Trophoblast cell (in vitro differentiated cells and primary cell): ENCODE measurements around the gene B4GALNT4.
"Not testable (repeated sequence)": the region's sequence is repeated elsewhere in the genome, so short reads cannot be mapped to it uniquely, and the experiment has no call there.

Experiments used
- DNase-seq, 2 donors: peaks; one replicate each; pipeline ENCODE4 v3.0.0-alpha.2; 2016
- H2AFZ ChIP-seq: 2 replicates; pipeline ENCODE4 v1.6.1; 2013; ENCODE audit warnings: low read length, moderate library complexity, mild to moderate bottlenecking; ENCODE audit not compliant: insufficient read depth, poor library complexity
- H2AK5ac ChIP-seq: 2 replicates; pipeline ENCODE4 v1.6.1; 2013; ENCODE audit warnings: mild to moderate bottlenecking, low read length
- H2BK120ac ChIP-seq: 2 replicates; pipeline ENCODE4 v1.6.1; 2013; ENCODE audit warnings: low read length, mild to moderate bottlenecking, moderate library complexity; ENCODE audit not compliant: insufficient read depth, poor library complexity
- H2BK12ac ChIP-seq: 2 replicates; pipeline ENCODE4 v1.6.1; 2013; ENCODE audit warnings: mild to moderate bottlenecking, low read length, moderate library complexity
- H2BK5ac ChIP-seq: 2 replicates; pipeline ENCODE4 v1.6.1; 2013; ENCODE audit warnings: low read length, low read depth, moderate library complexity, mild to moderate bottlenecking; ENCODE audit not compliant: poor library complexity
- H3K14ac ChIP-seq: 2 replicates; pipeline ENCODE4 v1.6.1; 2013; ENCODE audit warnings: mild to moderate bottlenecking, low read length
- H3K18ac ChIP-seq: 2 replicates; pipeline ENCODE4 v1.6.1; 2013; ENCODE audit warnings: mild to moderate bottlenecking, low read length
- H3K23ac ChIP-seq: 2 replicates; pipeline ENCODE4 v1.6.1; 2013; ENCODE audit warnings: low read length
- H3K27ac ChIP-seq: 2 replicates; pipeline ENCODE4 v1.5.1; 2013; ENCODE audit warnings: low read depth, mild to moderate bottlenecking, inconsistent platforms, low read length, moderate library complexity
- H3K27me3 ChIP-seq: 2 replicates; pipeline ENCODE4 v1.6.1; 2013; ENCODE audit warnings: inconsistent platforms, mild to moderate bottlenecking, low read length, moderate library complexity; ENCODE audit not compliant: insufficient read depth
- H3K36me3 ChIP-seq, 2 experiments: 1 replicate in 1 of 2; 2 replicates in 1 of 2; pipeline ENCODE4 v1.6.1; 2013; ENCODE audit warnings: low read length in 2 of 2, mild to moderate bottlenecking in 2 of 2, moderate library complexity in 1 of 2; ENCODE audit not compliant: insufficient read depth in 2 of 2, control insufficient read depth in 1 of 2
- H3K4ac ChIP-seq: 2 replicates; pipeline ENCODE4 v1.6.1; 2013; ENCODE audit warnings: low read depth, mild to moderate bottlenecking, low read length, moderate library complexity
- H3K4me1 ChIP-seq, 2 experiments: 1 replicate in 1 of 2; 2 replicates in 1 of 2; pipeline ENCODE4 v1.6.1; 2013; ENCODE audit warnings: low read length in 2 of 2, mild to moderate bottlenecking in 2 of 2, moderate library complexity in 1 of 2; ENCODE audit not compliant: insufficient read depth in 2 of 2, control insufficient read depth in 1 of 2
- H3K4me2 ChIP-seq: 2 replicates; pipeline ENCODE4 v1.6.1; 2013; ENCODE audit warnings: inconsistent platforms, mild to moderate bottlenecking, low read length, moderate library complexity
- H3K4me3 ChIP-seq: 2 replicates; pipeline ENCODE4 v1.5.1; 2013; ENCODE audit warnings: mild to moderate bottlenecking, low read depth, low read length, inconsistent platforms
- H3K79me1 ChIP-seq: one replicate; pipeline ENCODE4 v1.6.1; 2013; ENCODE audit warnings: low read length
- H3K79me2 ChIP-seq: 2 replicates; pipeline ENCODE4 v1.6.1; 2013; ENCODE audit warnings: low read length, mild to moderate bottlenecking; ENCODE audit not compliant: control insufficient read depth, insufficient read depth, poor library complexity
- H3K9ac ChIP-seq: 2 replicates; pipeline ENCODE4 v1.6.1; 2013; ENCODE audit warnings: mild to moderate bottlenecking, low read length
- H3K9me3 ChIP-seq: 2 replicates; pipeline ENCODE4 v1.6.1; 2013; ENCODE audit warnings: low read depth, mild to moderate bottlenecking, control low read depth, inconsistent platforms, low read length; ENCODE audit not compliant: insufficient read depth
- H4K12ac ChIP-seq: 2 replicates; pipeline ENCODE4 v1.6.1; 2013; ENCODE audit warnings: low read depth, mild to moderate bottlenecking, low read length, moderate library complexity
- H4K8ac ChIP-seq: 2 replicates; pipeline ENCODE4 v1.6.1; 2013; ENCODE audit warnings: low read depth, mild to moderate bottlenecking, low read length, moderate library complexity
- H4K91ac ChIP-seq: one replicate; pipeline ENCODE4 v1.6.1; 2013; ENCODE audit warnings: low read depth, mild to moderate bottlenecking, low read length, moderate library complexity
- WGBS: extraction: QIAGEN DNeasy Blood & Tissue Kit; methylation state at CpG from one replicate; pipeline ENCODE4 v1.1.7; 2013; ENCODE audit warnings: missing lambda C conversion rate; ENCODE audit not compliant: insufficient read length, insufficient coverage; ENCODE audit errors: extremely low coverage; 5-methylcytosine and 5-hydroxymethylcytosine counted together

The B4GALNT4 gene

GRCh38 chr11:346529-346928 lies 22.8 kb upstream of the B4GALNT4 start:
- no peak overlapping the region for H2AFZ ChIP-seq
- peaks cover 0 to 11% of the 10 kb centered on the region in 2 experiments for H3K4me1 ChIP-seq
- no peak overlapping the region for H3K18ac ChIP-seq
- H3K79me1 ChIP-seq = no peaks in the 10 kb centered on the region
- no peak overlapping the region for H2BK120ac ChIP-seq
- H3K4me2 ChIP-seq = no peak overlapping the region
- no peak overlapping the region for H2BK5ac ChIP-seq
- H2BK12ac ChIP-seq = no peak overlapping the region
- no peak overlapping the region for H3K9ac ChIP-seq
- no peak for DNase-seq
- no CpG with 5 or more reads among the region's 3 CpGs for WGBS
- H3K14ac ChIP-seq = no peak overlapping the region
- H4K8ac ChIP-seq = no peak overlapping the region
- H4K12ac ChIP-seq = no peak overlapping the region
- H3K27ac ChIP-seq = no peak overlapping the region
- no peak overlapping the region for H3K23ac ChIP-seq
- no peak overlapping the region for H3K4me3 ChIP-seq
- no peak overlapping the region for H4K91ac ChIP-seq
- H2AK5ac ChIP-seq = no peak overlapping the region
- no peaks in the 10 kb centered on the region for H3K79me2 ChIP-seq
- no peak overlapping the region for H3K4ac ChIP-seq
- H3K36me3 ChIP-seq = no peaks in the 10 kb centered on the region
- no peaks in the 10 kb centered on the region for H3K27me3 ChIP-seq
- H3K9me3 ChIP-seq = no peaks in the 10 kb centered on the region

- H3K79me1 ChIP-seq = not testable (repeated sequence)
- peak overlapping the region; percentile 54 for H3K4me3 ChIP-seq
Measured at GRCh38 chr11:349270-349954, 19.9 kb upstream of the B4GALNT4 start.

GRCh38 chr11:350033-350722 lies 19.1 kb upstream of the B4GALNT4 start:
- not testable (repeated sequence) for H2BK120ac ChIP-seq, H3K27me3 ChIP-seq, H3K23ac ChIP-seq, H4K91ac ChIP-seq, H2AFZ ChIP-seq, H4K12ac ChIP-seq, H2BK5ac ChIP-seq, H4K8ac ChIP-seq, H3K27ac ChIP-seq, H3K18ac ChIP-seq, H3K79me1 ChIP-seq, H2AK5ac ChIP-seq, H3K4ac ChIP-seq, H3K79me2 ChIP-seq, H3K36me3 ChIP-seq, H2BK12ac ChIP-seq, H3K9me3 ChIP-seq, H3K9ac ChIP-seq, H3K14ac ChIP-seq, H3K4me2 ChIP-seq, DNase-seq
- Histone ChIP-seq H3K4me3 (peak overlapping the region; percentile 54), H3K4me1 (peaks cover 1 to 10% of the 10 kb centered on the region in 2 experiments)
- WGBS = no CpG with 5 or more reads among the region's 16 CpGs

More at GRCh38 chr11:349270-349954, 19.9 kb upstream of the B4GALNT4 start:
- not testable (repeated sequence) for H3K27me3 ChIP-seq, H3K79me2 ChIP-seq, H3K23ac ChIP-seq, H3K4ac ChIP-seq, H4K91ac ChIP-seq, H3K36me3 ChIP-seq, DNase-seq, H2BK120ac ChIP-seq, H2AFZ ChIP-seq, H3K18ac ChIP-seq, H2AK5ac ChIP-seq, H3K4me1 ChIP-seq, H3K9me3 ChIP-seq, H3K9ac ChIP-seq, H2BK12ac ChIP-seq, H4K12ac ChIP-seq, H3K27ac ChIP-seq, H4K8ac ChIP-seq, H2BK5ac ChIP-seq, H3K14ac ChIP-seq, H3K4me2 ChIP-seq
- no CpG with 5 or more reads among the region's 8 CpGs for WGBS

GRCh38 chr11:350723-351255 lies 18.5 kb upstream of the B4GALNT4 start:
- no peak overlapping the region for H3K14ac ChIP-seq
- peak; percentile 18 to 50 for DNase-seq
- peaks cover 7 to 16% of the 10 kb centered on the region in 2 experiments for H3K4me1 ChIP-seq
- no peak overlapping the region for H3K27ac ChIP-seq
- H3K79me1 ChIP-seq = peaks cover 7% of the 10 kb centered on the region
- H3K9me3 ChIP-seq = peaks cover 2% of the 10 kb centered on the region
- no peak overlapping the region for H3K4ac ChIP-seq
- no peaks in the 10 kb centered on the region for H3K27me3 ChIP-seq
- no peaks in the 10 kb centered on the region for H3K36me3 ChIP-seq
- WGBS = no CpG with 5 or more reads among the region's 18 CpGs
- no peak overlapping the region for H3K4me3 ChIP-seq
- H4K91ac ChIP-seq = no peak overlapping the region
- H3K23ac ChIP-seq = no peak overlapping the region
- H2BK12ac ChIP-seq = no peak overlapping the region
- no peak overlapping the region for H3K18ac ChIP-seq
- no peak overlapping the region for H4K12ac ChIP-seq
- peaks cover 6% of the 10 kb centered on the region for H3K79me2 ChIP-seq
- H2BK5ac ChIP-seq = no peak overlapping the region
- H2BK120ac ChIP-seq = no peak overlapping the region
- H4K8ac ChIP-seq = no peak overlapping the region
- no peak overlapping the region for H2AFZ ChIP-seq
- H3K4me2 ChIP-seq = no peak overlapping the region
- H3K9ac ChIP-seq = no peak overlapping the region
- H2AK5ac ChIP-seq = no peak overlapping the region
